Measurements from ENCODE around the gene NTNG2.

The NTNG2 gene

GRCh38 chr9:132147331-132147730, 14.5 kb upstream of the NTNG2 start:
- DNase-seq = no peak

GRCh38 chr9:132147839-132148238, 14.0 kb upstream of the NTNG2 start:
- DNase-seq = no peak

GRCh38 chr9:132150256-132150655, 11.6 kb upstream of the NTNG2 start:
- no peak for DNase-seq

GRCh38 chr9:132151118-132151517, 10.7 kb upstream of the NTNG2 start:
- no peak for DNase-seq

DNA sequence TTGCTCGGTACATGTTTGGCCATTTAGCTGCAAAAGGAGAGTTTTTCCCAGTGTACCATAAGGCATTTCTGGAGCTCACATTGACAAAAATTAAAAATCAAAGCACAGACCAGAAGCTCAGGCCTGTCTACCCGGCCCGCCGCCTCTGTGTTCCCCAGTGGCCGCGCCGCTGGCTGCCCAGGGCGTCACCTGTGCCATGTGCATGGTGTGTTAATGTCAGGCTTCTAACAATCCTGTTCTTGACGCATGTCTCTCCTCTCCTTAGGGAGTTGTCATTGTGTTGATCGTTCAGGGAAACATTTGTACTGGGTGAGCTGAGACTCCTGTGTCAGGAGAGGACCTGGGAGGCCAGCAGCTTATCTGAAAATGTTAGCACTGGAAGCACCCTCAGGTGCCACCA, 9.6 kb upstream of the NTNG2 start:
- no peak for DNase-seq

DNA sequence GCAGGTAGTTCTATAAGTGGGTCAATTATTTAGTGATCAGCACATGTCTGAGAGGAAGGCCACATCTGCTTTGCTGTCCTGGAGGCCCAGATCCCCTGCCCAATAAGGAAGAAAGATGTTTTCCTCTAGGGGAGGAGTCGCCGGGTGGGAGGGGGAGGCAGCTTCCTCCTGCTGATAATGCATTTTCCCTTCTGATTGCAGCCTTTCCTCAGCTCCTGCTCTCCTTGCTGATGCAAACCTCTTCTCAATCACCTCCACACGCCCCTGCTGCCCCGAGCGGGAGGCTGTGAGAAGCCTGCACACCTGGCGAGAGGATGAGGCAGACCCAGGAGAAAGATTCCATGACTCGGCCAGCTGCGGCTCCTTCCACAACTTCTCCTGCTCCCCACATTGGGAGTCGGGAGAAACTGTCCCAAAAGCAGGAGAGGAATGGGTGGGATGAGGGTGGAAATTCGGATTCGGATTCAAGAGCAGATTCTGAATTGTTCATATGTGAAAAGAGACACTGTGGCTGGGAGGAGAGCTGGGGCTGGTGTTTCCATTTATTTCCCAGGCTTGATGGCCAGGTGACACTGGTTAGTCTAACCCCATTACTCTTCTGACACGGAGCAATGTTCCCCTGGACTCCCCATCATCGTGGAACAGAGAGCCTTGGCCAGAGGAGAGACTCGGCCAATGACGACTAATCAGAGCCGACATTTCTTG, 6.8 kb upstream of the NTNG2 start:
- no peak for DNase-seq

GRCh38 chr9:132155568-132155895, 6.3 kb upstream of the NTNG2 start:
- no peak for DNase-seq

DNA sequence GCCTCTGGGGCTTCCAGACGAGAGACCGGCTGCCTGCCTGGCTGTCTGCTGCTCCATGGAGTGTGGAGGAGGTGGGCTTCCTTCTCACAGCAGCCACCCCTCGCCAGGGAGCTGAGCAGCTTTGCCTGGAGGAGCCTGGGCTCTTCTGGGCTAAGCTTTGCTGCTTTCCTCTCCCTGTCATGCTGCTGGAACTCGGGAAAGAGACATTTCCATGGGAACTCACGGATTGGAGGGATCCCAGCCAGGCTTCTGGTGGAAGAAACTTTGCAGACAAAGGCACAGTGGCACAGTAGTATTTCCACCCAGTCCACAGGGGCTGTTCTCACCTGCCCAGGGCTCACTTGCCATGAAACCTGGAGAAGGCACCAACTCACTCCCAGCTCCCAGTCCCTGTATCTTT, 5.6 kb upstream of the NTNG2 start:
- no peak for DNase-seq

DNA sequence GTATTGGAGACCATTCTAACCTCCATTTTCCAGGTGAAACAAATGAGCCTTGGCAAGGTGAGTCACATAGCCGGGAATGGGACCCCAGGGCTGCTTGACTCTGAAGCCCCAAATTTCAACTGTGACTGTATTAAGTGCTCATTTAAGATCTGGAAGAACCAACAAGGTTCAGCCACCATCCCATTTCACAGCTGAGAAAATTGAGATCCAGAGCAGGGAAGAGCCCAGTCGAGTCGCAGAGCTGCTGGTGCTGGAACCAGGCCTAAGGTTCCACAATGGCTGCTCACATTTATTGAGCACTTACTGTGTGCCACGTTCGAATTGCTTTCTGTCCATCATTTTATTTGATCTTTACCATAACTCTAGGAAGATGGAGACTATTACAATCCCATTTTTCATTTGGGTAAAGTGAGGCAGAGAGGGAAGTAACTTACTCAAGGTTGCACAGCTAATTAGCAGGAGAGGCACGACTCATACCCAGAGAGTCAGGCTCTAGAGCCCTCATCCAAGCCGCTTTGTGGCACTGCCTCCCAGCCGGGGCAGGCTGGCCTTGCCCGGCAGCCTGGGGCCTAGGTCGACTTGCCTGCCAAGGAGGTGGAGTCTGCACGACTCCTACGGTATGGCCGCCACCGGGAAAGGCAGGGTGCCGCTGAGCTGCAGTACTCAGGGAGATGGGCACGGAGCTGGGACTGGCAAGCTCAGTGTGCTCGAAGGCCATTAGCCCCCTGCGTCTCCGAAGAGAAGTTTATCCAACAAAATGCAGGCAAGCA, 4.3 kb upstream of the NTNG2 start:
- no peak for DNase-seq

DNA sequence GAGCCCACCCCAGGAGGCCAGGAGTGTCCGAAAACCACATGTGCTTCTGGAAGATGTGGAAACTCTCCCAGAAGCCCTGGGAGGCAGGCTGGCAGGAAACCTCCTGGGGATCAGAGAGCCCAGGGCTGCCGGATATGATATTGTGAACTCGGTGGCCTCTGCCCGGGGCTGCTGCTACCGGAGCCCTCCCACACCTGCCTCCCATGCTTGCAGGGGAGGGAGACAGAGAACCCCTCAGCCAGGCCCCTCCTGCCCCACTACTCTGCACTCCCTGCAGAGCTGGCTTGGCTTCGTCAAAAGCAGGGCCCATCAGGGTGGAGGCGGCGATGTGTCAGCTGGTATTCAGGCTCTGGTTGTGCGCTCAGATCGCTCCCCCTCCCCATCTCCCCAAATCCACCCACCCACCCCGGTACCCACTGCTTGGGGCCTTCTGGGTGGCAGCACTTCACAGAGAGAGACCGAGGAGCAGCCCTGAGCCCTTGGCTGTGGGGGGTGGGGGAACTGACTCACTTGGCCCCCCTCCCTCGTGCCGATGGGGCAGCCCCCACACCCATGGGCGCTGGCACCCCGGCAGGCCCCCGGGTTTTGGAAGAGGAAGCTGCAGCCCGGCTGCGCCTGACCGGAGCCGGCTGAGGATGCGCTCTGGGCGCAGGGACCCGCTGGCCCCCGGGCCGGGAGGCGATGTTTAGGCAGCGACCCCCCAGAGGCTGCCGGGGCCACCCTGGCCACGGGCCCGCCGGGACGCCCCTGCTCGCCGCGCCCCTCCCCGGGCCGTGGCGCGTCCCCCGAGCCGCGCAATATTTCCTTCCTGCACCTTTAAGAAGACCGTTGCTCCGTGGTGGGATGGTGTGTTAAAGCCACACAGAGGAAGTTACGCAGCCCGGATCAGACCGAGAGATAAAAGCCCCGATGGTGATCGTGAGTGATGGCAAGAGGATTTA, 786 bp upstream of the NTNG2 start:
- DNase-seq = no peak

DNA sequence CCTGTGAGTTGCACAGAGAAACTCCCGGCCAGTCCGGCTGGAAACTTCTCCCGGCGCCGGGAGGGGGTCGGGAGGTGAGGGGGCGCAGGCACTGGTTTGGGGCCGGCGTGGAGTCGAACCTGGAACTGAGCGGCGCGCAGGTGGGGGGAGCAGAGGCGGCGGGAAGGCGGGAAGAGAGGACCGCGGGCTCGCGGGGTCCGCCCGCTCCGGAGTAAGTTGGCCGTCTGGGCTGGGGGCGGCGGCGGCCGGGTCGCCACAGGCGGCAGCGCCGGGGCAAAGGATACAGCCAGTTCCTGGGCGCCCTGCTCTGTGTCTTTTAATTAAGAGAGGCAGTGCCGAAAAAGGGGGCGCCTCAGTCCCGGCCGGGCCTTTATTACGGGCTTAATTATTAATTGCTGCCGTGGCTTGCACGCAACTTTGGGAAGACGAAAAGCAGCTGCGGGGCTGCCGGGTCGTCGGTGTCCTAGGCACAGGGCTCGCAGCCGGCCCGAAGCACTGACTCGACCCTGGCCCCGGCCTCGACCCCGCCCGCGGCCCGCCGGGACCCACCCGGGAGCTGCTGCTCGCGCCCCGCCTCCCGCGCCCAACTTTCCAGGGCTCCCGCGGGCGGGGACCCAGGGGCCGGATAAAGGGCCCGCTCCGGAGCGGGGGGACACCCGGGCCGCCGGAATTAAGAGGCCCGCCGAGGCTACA, 1.1 kb downstream of the NTNG2 start:
- DNase-seq = no peak

GRCh38 chr9:132163457-132163875, 1.6 kb downstream of the NTNG2 start:
- DNase-seq = no peak

DNA sequence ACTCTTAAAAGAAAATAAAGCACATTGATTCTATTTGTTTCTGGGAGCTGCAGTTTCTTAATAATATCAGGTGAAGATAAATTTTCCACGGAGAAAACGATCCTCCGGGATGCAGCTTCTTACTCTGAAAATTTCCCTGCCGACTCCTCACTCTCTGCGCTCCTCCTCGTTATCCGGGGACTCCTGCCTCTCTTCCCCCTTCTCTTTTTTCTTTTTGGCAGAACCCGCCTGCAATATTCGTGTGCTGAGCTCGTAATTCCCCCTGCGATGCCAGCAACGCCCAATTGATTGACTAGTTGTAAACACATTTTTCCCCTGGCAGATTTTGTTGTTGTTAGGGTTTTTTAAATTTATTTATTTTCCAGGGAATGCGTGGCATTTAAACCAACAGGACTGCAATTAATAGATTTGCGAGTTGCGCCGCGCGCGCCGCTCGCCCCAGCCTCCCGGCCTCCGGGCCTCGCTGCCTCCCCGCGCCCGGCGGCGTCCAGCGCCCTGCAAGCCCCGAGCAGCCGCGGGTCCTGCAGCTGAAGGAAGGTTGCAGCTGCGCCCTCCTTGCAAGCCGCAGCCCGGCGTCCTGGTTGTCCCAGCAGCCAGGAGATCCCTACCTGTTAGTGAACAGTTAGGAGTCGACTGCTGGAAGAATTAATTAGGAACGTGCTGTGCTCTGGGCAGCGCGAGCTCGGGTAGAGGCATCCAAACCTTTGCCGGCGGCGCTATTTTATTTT, 2.2 kb downstream of the NTNG2 start:
- no peak for DNase-seq

- no peak for DNase-seq
Observed at GRCh38 chr9:132164604-132165362, 2.9 kb downstream of the NTNG2 start.

- DNase-seq = no peak
Observed at GRCh38 chr9:132166599-132166998, 4.7 kb downstream of the NTNG2 start.

DNA sequence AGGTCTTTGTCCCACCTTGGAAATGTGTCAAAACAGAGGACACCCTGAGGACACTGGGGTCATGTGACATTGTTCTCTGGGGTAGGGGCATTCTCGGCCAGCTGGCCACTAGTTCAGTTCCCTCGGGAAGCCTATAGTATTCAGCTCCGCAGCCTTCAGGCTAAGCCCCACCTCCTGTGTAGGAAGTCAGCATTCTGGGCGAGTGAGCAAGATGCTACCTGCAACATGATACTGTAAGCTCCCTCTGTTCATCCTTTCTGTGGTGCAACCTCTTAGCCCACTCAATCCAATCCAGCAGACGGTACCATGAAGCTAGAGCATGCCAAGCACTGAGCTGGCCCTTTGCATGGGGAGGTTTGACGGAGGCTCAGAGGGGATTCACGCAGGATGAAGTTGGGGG, 5.3 kb downstream of the NTNG2 start:
- DNase-seq = no peak

DNA sequence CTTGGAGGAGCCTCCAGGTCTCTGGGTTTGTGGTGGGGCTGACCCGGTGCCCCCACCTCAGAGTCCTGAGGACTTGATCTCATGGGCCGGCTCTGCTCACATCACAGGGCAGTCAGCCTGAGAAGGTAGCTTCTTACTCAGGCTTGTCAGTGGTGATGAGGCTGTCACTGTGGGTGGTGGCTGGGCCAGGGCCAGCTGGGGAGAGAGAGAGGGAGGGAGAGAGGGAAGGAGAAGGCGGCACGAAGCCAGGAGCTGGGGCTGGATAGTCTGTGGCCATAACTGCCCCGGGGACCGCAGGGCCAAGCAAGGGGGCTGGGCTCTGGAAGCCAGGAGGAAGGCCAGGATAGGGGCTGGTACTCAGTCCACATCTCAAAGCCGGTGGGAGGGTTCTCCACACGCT, 6.5 kb downstream of the NTNG2 start:
- no peak for DNase-seq

GRCh38 chr9:132168851-132169250, 7.0 kb downstream of the NTNG2 start:
- DNase-seq = no peak

GRCh38 chr9:132169672-132170392, 8.0 kb downstream of the NTNG2 start:
- no peak for DNase-seq

DNA sequence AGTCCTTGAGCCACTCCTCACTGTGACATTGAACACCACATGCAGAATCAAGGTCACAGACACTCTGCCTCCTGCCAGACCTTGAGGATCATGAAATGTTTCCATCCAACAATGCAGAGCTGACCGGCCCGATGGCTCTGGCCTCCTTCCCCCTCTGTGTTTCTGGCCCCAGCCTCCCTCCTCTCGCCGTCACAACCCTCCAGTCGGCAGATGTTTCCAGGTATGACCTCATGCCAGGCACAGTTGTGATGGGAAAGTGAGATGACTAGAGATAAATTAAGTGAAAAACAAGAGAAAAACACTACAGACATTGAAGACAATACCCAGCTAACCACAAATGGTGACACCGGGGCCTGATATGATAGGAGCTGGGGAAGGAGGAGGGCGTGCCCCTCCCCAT, 9.8 kb downstream of the NTNG2 start:
- no peak for DNase-seq

- no peak for DNase-seq
Observed at GRCh38 chr9:132172185-132172584, 10.3 kb downstream of the NTNG2 start.
